AG04449 (cell line): Measurements from ENCODE around the gene STAP2.

Source experiments
- CTCF ChIA-PET: fragments of 350-600 bp; formaldehyde crosslinking; extraction: SDS; loops from one replicate; lab custom pipeline; 2021; ENCODE audit warnings: antibody characterized with exemption; lab: Yijun Ruan, JAX
- POLR2A ChIA-PET: fragments of 400-600, 350-600 bp; formaldehyde crosslinking; extraction: SDS; loops from one replicate; lab custom pipeline; 2020; ENCODE audit warnings: antibody characterized with exemption, inconsistent platforms; lab: Yijun Ruan, JAX
- DNase-seq: peaks from one replicate; pipeline ENCODE4 v3.0.0-alpha.2; 2010; ENCODE audit warnings: low read depth, low spot score
- H3K4me3 ChIP-seq: 2 replicates; pipeline ENCODE4 v1.5.1; 2011; ENCODE audit warnings: low read depth, mild to moderate bottlenecking, control low read depth, low read length
- TF ChIP-seq, protein P1 (sequence below): IDR thresholded peaks from one replicate; pipeline ENCODE4 v1.5.1; 2011; ENCODE audit warnings: mild to moderate bottlenecking, moderate library complexity, low read length, control low read depth, inconsistent platforms; ENCODE audit not compliant: insufficient read depth; ENCODE audit errors: missing control alignments

Gene STAP2

DNA sequence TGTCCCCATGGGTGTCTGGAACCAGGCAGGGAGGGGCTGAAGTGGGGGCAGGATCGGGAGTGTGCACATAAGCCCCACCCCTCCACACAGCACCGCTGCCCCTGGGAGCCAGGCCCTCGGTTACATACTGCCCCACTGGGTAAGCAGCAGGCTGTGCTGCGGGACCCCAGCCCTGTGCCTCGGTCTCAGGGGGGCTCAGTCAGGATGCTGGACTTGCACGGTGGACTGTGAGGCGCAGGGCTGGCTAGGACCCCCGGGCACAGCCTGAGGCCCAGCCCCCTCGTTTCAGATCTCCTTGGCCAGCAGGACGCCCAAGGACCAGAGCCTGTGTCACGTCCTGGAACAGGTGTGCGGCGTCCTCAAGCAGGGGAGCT is 21.0 kb upstream of the STAP2 start:
- DNase-seq: no peak
- CTCF ChIA-PET: interaction anchor here (1.2 to 2.0 kb wide), 4 partner anchors 10 to 16 kb away, joined by 3 to 5 read pairs (median 4); no protein-coding TSS in a partner anchor
- POLR2A ChIA-PET: interaction anchor here (0.6 to 1.7 kb wide), 2 partner anchors 17 to 23 kb away, joined by 3 to 5 read pairs; partner anchors contain the start of gene MPND
- no peak overlapping the region for H3K4me3 ChIP-seq
- TF ChIP-seq, protein P1, sequence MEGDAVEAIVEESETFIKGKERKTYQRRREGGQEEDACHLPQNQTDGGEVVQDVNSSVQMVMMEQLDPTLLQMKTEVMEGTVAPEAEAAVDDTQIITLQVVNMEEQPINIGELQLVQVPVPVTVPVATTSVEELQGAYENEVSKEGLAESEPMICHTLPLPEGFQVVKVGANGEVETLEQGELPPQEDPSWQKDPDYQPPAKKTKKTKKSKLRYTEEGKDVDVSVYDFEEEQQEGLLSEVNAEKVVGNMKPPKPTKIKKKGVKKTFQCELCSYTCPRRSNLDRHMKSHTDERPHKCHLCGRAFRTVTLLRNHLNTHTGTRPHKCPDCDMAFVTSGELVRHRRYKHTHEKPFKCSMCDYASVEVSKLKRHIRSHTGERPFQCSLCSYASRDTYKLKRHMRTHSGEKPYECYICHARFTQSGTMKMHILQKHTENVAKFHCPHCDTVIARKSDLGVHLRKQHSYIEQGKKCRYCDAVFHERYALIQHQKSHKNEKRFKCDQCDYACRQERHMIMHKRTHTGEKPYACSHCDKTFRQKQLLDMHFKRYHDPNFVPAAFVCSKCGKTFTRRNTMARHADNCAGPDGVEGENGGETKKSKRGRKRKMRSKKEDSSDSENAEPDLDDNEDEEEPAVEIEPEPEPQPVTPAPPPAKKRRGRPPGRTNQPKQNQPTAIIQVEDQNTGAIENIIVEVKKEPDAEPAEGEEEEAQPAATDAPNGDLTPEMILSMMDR: no peak

DNA sequence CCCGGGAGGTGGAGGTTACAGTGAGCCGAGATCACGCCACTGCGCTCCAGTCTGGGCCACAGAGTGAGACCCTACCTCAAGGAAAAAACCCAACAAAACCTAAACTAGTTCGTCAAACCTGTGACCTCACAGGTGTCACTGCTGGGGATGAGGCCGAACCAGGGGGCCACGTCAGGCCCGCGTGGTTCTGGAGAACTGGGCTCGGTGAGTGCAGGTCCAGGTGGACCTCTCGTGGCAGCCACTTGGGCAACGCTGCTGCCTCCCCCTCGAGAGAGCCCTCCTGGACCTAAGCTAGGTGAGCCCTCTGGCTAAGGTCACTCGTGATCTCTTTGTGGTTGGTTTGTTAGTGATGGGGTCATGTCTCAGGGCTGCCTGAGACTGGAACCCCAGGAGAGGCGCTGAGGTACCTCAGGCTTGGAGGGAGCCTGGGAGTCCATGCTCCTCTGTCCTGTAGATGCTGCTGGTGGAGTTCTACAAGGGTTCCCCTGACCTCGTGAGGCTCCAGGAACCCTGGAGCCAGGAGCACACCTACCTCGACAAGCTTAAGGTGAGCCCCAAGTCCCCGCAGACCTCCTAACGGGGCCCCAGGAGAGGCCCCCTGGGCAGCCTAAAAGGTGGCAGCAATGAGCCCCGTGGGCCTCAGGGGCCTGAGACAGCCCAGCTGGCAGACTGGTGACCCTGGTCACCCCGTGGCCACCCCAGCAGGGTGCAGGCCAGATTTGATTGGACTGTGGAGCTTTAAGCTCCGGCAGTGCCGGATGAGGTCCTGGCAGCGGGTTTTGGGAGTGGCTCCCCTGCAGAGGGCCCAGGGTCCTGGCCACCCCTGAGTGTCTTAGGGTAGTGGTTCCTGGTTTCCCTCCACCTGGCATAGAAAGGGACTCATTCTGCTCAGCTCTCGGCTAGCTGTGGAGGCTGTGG is 20.3 kb upstream of the STAP2 start:
- TF ChIP-seq, protein P1: no peak
- no peak for DNase-seq
- ChIA-PET CTCF (interaction anchor here (1.2 to 2.0 kb wide), 3 partner anchors 11 to 17 kb away, joined by 3 to 5 read pairs (median 4); no protein-coding TSS in a partner anchor), POLR2A (interaction anchor here (0.6 to 1.7 kb wide), 2 partner anchors 16 to 23 kb away, joined by 3 to 5 read pairs; partner anchors contain the start of gene MPND)
- H3K4me3 ChIP-seq: no peak overlapping the region

DNA sequence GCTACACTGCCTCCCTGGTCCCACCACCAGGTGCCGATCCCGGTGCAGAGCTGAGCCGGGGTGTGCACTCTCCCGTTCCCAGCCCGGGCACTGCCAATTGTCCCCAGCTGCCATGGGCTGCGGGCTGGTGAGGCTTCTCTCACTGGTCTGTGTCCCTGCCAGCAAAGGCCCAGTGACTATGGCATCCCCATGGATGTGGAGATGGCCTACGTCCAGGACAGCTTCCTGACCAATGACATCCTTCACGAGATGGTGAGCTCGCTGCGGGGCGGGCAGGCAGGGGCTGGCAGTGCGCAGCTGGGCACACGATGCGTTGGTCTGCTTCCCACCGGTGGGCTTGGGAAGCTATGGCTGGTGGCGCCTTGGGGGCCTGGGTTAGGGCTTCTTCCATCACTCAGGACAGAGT is 19.3 kb upstream of the STAP2 start:
- ChIA-PET POLR2A (no interaction called here), CTCF (interaction anchor here (0.8 to 1.6 kb wide), 2 partner anchors 12 to 14 kb away, joined by 3 to 4 read pairs; partner anchors contain the start of gene MPND)
- TF ChIP-seq, protein P1: no peak
- DNase-seq: no peak
- H3K4me3 ChIP-seq: no peak overlapping the region

DNA sequence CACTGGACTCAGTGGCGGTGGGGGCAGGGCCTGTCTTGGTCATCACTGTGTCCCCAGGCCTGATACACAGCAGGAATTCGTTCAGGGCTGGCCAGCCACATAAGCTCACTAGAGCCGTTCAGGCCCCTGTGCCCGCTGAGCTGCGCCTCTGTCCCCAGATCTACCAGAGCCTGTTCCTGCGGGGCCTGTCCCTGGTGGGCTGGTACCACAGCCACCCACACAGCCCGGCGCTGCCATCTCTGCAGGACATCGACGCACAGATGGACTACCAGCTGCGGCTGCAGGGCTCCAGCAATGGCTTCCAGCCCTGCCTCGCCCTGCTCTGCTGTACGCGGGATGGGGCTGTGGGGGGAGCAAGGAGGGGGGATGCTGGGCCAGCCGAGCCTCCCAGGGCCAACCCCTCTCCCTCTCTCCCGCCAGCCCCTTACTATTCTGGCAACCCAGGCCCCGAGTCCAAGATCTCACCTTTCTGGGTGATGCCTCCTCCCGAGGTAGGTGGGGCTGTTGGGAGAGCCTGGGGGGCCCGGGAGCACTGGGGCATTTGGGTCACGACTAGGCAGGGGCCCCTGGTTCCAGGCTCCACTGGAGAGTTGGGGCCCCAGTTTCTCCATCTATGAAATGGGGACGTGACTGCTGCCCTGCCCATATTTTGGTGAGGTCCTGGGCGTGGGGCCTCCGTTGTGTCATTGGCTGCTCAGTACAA is 18.6 kb upstream of the STAP2 start:
- H3K4me3 ChIP-seq: no peak overlapping the region
- TF ChIP-seq, protein P1: no peak
- CTCF ChIA-PET: interaction anchor here (0.8 to 1.6 kb wide), 3 partner anchors 14 to 90 kb away, joined by 4 to 5 read pairs (median 4); partner anchors contain the start of genes MPND and SH3GL1
- POLR2A ChIA-PET: interaction anchor here (0.6 kb wide), 1 partner anchor 15 kb away, joined by 3 read pairs; no protein-coding TSS in a partner anchor
- no peak for DNase-seq

DNA sequence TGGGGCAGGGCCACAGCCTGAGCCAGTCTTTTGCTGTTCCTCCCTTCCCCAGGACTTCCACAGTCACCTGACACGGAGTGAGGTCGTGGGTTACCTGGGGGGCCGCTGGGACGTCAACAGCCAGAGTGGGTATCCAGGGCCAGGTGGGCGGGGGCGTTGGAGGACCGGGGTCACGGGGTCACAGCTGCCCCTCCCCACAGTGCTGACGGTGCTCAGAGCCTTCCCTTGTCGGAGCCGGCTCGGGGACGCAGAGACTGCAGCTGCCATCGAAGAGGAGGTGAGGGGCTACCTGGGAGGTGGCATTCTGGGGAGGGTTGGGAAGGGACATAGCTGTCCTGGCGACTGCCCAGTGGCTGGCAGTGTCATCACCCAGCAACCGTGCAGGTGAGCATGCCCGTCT is 16.3 kb upstream of the STAP2 start:
- CTCF ChIA-PET: interaction anchor here (3.0 to 4.4 kb wide), 2 partner anchors 9 to 12 kb away, joined by 63 to 68 read pairs; partner anchors contain the start of gene MPND
- TF ChIP-seq, protein P1: no peak
- no peak overlapping the region for H3K4me3 ChIP-seq
- POLR2A ChIA-PET: no interaction called here
- no peak for DNase-seq
